GM19467 (cell line): ENCODE results near the gene GALNT14.

Experiments used
- ATAC-seq: cut with Tn5 transposase; IDR thresholded peaks from one replicate; pipeline ENCODE4 v1.9.1; 2021; ENCODE audit warnings: mild to moderate bottlenecking, moderate library complexity; ENCODE audit not compliant: unreplicated experiment

The GALNT14 gene

GRCh38 chr2:31089645-31090044 is 48.6 kb downstream of the GALNT14 start:
- ATAC-seq, result no peak

- no peak for ATAC-seq
These were observed 49.6 kb downstream of the GALNT14 start for GRCh38 chr2:31088504-31089195.

GRCh38 chr2:31087491-31087890 is 50.7 kb downstream of the GALNT14 start:
- no peak for ATAC-seq

GRCh38 chr2:31086590-31086989 is 51.6 kb downstream of the GALNT14 start:
- ATAC-seq, result no peak

- ATAC-seq, result no peak
These were observed 54.8 kb downstream of the GALNT14 start for GRCh38 chr2:31083234-31083993.

GRCh38 chr2:31082002-31082401 is 56.2 kb downstream of the GALNT14 start:
- no peak for ATAC-seq

GRCh38 chr2:31081492-31081891 is 56.7 kb downstream of the GALNT14 start:
- ATAC-seq, result no peak

- no peak for ATAC-seq
These were observed 57.9 kb downstream of the GALNT14 start for GRCh38 chr2:31080361-31080760.

- no peak for ATAC-seq
These were observed 58.6 kb downstream of the GALNT14 start for GRCh38 chr2:31079665-31080064.

- no peak for ATAC-seq
These were observed 59.6 kb downstream of the GALNT14 start for GRCh38 chr2:31078579-31079105.

- no peak for ATAC-seq
These were observed 60.2 kb downstream of the GALNT14 start for GRCh38 chr2:31078011-31078410.

- no peak for ATAC-seq
These were observed 62.2 kb downstream of the GALNT14 start for GRCh38 chr2:31075941-31076590.

- ATAC-seq, result no peak
These were observed 62.8 kb downstream of the GALNT14 start for GRCh38 chr2:31075431-31075830.

- ATAC-seq, result no peak
These were observed 66.5 kb downstream of the GALNT14 start for GRCh38 chr2:31071741-31072140.

- ATAC-seq, result no peak
These were observed 67.7 kb downstream of the GALNT14 start for GRCh38 chr2:31070339-31071125.

GRCh38 chr2:31069643-31070325 is 68.5 kb downstream of the GALNT14 start:
- ATAC-seq, result no peak

GRCh38 chr2:31067259-31067658 is 71.0 kb downstream of the GALNT14 start:
- no peak for ATAC-seq

GRCh38 chr2:31066551-31066950 is 71.7 kb downstream of the GALNT14 start:
- ATAC-seq, result no peak

GRCh38 chr2:31066086-31066485 is 72.2 kb downstream of the GALNT14 start:
- ATAC-seq, result no peak

GRCh38 chr2:31065356-31065755 is 72.9 kb downstream of the GALNT14 start:
- no peak for ATAC-seq
